Renal cortex interstitium (tissue), 11 donors: ENCODE measurements around the gene CASR. TPM values are rescaled to one million over a fixed set of nuclear protein-coding genes. Genes with fewer than 3 reads are reported as not detected.

Experiments
- DNase-seq, 11 donors: peaks; one replicate each; pipeline ENCODE4 v3.0.0-alpha.2; 2013; ENCODE audit warnings: low read depth in 9 of 11, low spot score in 4 of 11; ENCODE audit errors: extremely low read depth in 1 of 11
- polyA plus RNA-seq, 3 donors: library from polyadenylated mRNA; unstranded; fragments of 120-200 nt; gene quantifications; one replicate each; pipeline ENCODE4 v1.2.1, GENCODE V29; 2013; ENCODE audit not compliant: insufficient read length in 3 of 3

Gene CASR
- polyA plus RNA-seq, 3 donors: 22.8 to 30.5 (median 26.8) TPM

- DNase-seq: no peak
Observed at GRCh38 chr3:122322095-122323075, 138.9 kb downstream of the CASR start.

- no peak for DNase-seq
Observed at GRCh38 chr3:122324871-122325323, 141.4 kb downstream of the CASR start, which contains the start of gene CSTA. Gene CSTA (plus strand): TSS chr3:122325248. CDS start chr3:122325293, 45 bp downstream.

- no peak for DNase-seq
Observed at GRCh38 chr3:122325769-122326168, 142.3 kb downstream of the CASR start.

- DNase-seq: no peak
Observed at GRCh38 chr3:122331886-122332285, 148.4 kb downstream of the CASR start.

- no peak for DNase-seq
Observed at GRCh38 chr3:122332551-122332950, 149.1 kb downstream of the CASR start.

Other genes with a start within 250 kb of the CASR start
- gene ILDR1, start 161.4 kb upstream of the CASR start, polyA plus RNA-seq: 1 to 10 TPM; 6.9 to 9.3 (median 7.6) TPM
- 1 to 10 TPM; 1.7 to 2.7 (median 1.9) TPM for gene CD86, start 128.3 kb upstream of the CASR start, polyA plus RNA-seq
- gene CSTA, start 141.6 kb downstream of the CASR start, polyA plus RNA-seq: 1 to 10 TPM in 1 of 3 donors, under 1 TPM in 2; 0.74 to 1.1 (median 0.86) TPM
- gene MIX23, start 199.6 kb downstream of the CASR start, polyA plus RNA-seq: 10 to 100 TPM; 49.0 to 70.6 (median 54.0) TPM
- 10 to 100 TPM; 69.6 to 73.1 (median 70.8) TPM for gene FAM162A, start 200.5 kb downstream of the CASR start, polyA plus RNA-seq
- gene WDR5B, start 232.4 kb downstream of the CASR start, polyA plus RNA-seq: 10 to 100 TPM in 1 of 3 donors, 1 to 10 TPM in 2; 9.1 to 12.5 (median 9.9) TPM